HEK293 (cell line): ENCODE results near the gene SHC3.

Experiments
- CTCF ChIA-PET: fragments of 350-600 bp; formaldehyde crosslinking; extraction: SDS; loops from one replicate; lab custom pipeline; 2021; ENCODE audit warnings: antibody characterized with exemption; lab: Yijun Ruan, JAX
- POLR2A ChIA-PET: fragments of 300-600 bp; formaldehyde crosslinking; extraction: SDS; loops from one replicate; lab custom pipeline; 2020; ENCODE audit warnings: antibody characterized with exemption, inconsistent platforms; lab: Yijun Ruan, JAX
- H3K27ac ChIP-seq: fragments of 200-500 bp; sonication (Bioruptor generic); 2 replicates; pipeline ENCODE4 v1.5.1; 2014; ENCODE audit warnings: low read depth, low read length, control low read depth, inconsistent platforms; ENCODE audit errors: extremely low read depth
- H3K36me3 ChIP-seq, 2 experiments: fragments of 200-500 bp in 1 of 2; sonication (Bioruptor generic) in 1 of 2; 1 replicate in 1 of 2; 2 replicates in 1 of 2; pipeline ENCODE4 v1.5.1; 2014 to 2017; ENCODE audit warnings: inconsistent platforms in 2 of 2, low read length in 2 of 2; ENCODE audit not compliant: control insufficient read depth in 2 of 2, insufficient read depth in 1 of 2
- H3K4me1 ChIP-seq: fragments of 200-500 bp; sonication (Bioruptor generic); 2 replicates; pipeline ENCODE4 v1.5.1; 2014; ENCODE audit warnings: mild to moderate bottlenecking, low read length, inconsistent platforms; ENCODE audit not compliant: control insufficient read depth, insufficient read depth
- H3K4me3 ChIP-seq: 2 replicates; pipeline ENCODE4 v1.5.1; 2011; ENCODE audit warnings: low read depth, mild to moderate bottlenecking, control low read depth, low read length, moderate library complexity
- H3K9me3 ChIP-seq: fragments of 200-500 bp; sonication (Bioruptor generic); 2 replicates; pipeline ENCODE4 v1.5.1; 2014; ENCODE audit warnings: low read depth, low read length, inconsistent platforms; ENCODE audit not compliant: control insufficient read depth, insufficient read depth
- KLF1 ChIP-seq: fragments of 450-650 bp; formaldehyde crosslinking; IDR thresholded peaks from 2 replicates; pipeline ENCODE4 v1.5.1; 2016; ENCODE audit warnings: missing biosample characterization, missing genetic modification characterization
- OSR2 ChIP-seq: fragments of 450-650 bp; formaldehyde crosslinking; IDR thresholded peaks from 2 replicates; pipeline ENCODE4 v1.5.1; 2016; ENCODE audit warnings: missing biosample characterization, missing genetic modification characterization
- OVOL3 ChIP-seq: fragments of 450-650 bp; formaldehyde crosslinking; IDR thresholded peaks from 2 replicates; pipeline ENCODE4 v1.5.1; 2016; ENCODE audit warnings: missing biosample characterization, missing genetic modification characterization
- SCRT1 ChIP-seq: fragments of 450-650 bp; formaldehyde crosslinking; IDR thresholded peaks from 2 replicates; pipeline ENCODE4 v1.5.1; 2016; ENCODE audit warnings: missing biosample characterization, missing genetic modification characterization, borderline replicate concordance
- SP3 ChIP-seq: fragments of 450-650 bp; formaldehyde crosslinking; IDR thresholded peaks from 2 replicates; pipeline ENCODE4 v1.5.1; 2016; ENCODE audit warnings: missing biosample characterization, missing genetic modification characterization
- ZNF133 ChIP-seq: fragments of 450-650 bp; formaldehyde crosslinking; IDR thresholded peaks from 2 replicates; pipeline ENCODE4 v1.5.1; 2016; ENCODE audit warnings: missing biosample characterization, missing genetic modification characterization
- ZNF169 ChIP-seq: fragments of 450-650 bp; formaldehyde crosslinking; IDR thresholded peaks from 2 replicates; pipeline ENCODE4 v1.5.1; 2016; ENCODE audit warnings: missing biosample characterization, missing genetic modification characterization
- ZNF175 ChIP-seq: fragments of 450-650 bp; formaldehyde crosslinking; IDR thresholded peaks from 2 replicates; pipeline ENCODE4 v1.5.1; 2016; ENCODE audit warnings: missing biosample characterization, missing genetic modification characterization
- ZNF24 ChIP-seq: fragments of 450-650 bp; formaldehyde crosslinking; IDR thresholded peaks from 2 replicates; pipeline ENCODE4 v1.5.1; 2016; ENCODE audit warnings: missing biosample characterization, missing genetic modification characterization
- ZNF391 ChIP-seq: fragments of 450-650 bp; formaldehyde crosslinking; IDR thresholded peaks from 2 replicates; pipeline ENCODE4 v1.5.1; 2016; ENCODE audit warnings: low read depth, missing biosample characterization, missing genetic modification characterization, borderline replicate concordance
- ZNF394 ChIP-seq: fragments of 450-650 bp; formaldehyde crosslinking; IDR thresholded peaks from 2 replicates; pipeline ENCODE4 v1.5.1; 2016; ENCODE audit warnings: missing biosample characterization, missing genetic modification characterization, mild to moderate bottlenecking, moderate library complexity, borderline replicate concordance
- ZNF423 ChIP-seq: fragments of 450-650 bp; formaldehyde crosslinking; IDR thresholded peaks from 2 replicates; pipeline ENCODE4 v1.5.1; 2016; ENCODE audit warnings: missing biosample characterization, missing genetic modification characterization
- ZNF707 ChIP-seq: fragments of 450-650 bp; formaldehyde crosslinking; IDR thresholded peaks from 2 replicates; pipeline ENCODE4 v1.5.1; 2016; ENCODE audit warnings: missing biosample characterization, missing genetic modification characterization
- ZNF76 ChIP-seq: fragments of 450-650 bp; formaldehyde crosslinking; IDR thresholded peaks from 2 replicates; pipeline ENCODE4; 2016; ENCODE audit warnings: low read depth, missing biosample characterization, missing genetic modification characterization, borderline replicate concordance
- ZSCAN30 ChIP-seq: fragments of 450-650 bp; IDR thresholded peaks from 2 replicates; pipeline ENCODE4 v1.5.1; 2018; ENCODE audit warnings: missing biosample characterization, mild to moderate bottlenecking, missing genetic modification characterization, moderate library complexity
- TF ChIP-seq, protein P1 (sequence below): fragments of 450-650 bp; formaldehyde crosslinking; IDR thresholded peaks from 2 replicates; pipeline ENCODE4 v1.5.1; 2017; ENCODE audit warnings: missing biosample characterization, missing genetic modification characterization
- TF ChIP-seq, protein P2 (sequence below): fragments of 450-650 bp; formaldehyde crosslinking; IDR thresholded peaks from 2 replicates; pipeline ENCODE4 v1.5.1; 2016; ENCODE audit warnings: missing biosample characterization, missing genetic modification characterization

The SHC3 gene

DNA sequence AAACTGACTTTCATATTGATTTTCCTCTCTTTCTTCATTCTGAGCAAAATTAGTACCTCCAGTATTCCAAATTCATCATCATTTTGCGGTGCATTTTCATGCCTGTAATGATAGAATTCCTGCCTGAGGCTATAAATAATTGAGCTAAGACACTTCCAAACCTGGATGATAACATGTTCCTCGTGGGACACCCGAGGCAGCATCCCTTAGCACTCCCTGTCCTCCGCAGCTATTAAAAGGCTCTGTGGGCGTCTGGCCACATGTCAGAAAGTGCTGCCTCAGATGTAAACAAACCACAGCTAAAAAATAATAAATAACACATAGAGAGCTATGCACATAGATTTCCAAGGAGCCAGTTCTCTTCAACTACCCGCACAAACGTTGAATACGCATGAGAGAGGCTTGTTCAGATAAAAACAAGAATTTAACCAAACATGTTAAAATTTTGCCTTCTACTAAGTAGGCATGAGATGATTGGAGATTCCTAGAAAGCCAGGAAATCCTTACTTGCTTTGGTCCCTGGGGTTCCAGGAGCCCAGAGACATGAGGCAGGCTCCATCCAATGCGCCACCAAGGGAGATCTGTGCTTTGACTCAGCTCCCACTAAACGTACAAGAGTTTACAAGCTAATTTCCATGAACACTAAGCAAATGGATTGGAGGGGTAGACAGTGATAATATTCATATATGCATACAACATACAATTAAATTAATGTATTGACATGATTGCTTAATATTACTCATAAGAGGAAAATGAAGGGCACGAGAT is 82.7 kb downstream of the SHC3 start:
- no peaks in the 10 kb centered on the region for H3K36me3 ChIP-seq
- CTCF ChIA-PET = interaction anchor here (0.7 kb wide), 1 partner anchor 1466 kb away, joined by 6 read pairs; no protein-coding TSS in a partner anchor
- no peak overlapping the region for H3K4me3 ChIP-seq
- H3K27ac ChIP-seq = no peak overlapping the region
- H3K4me1 ChIP-seq = no peaks in the 10 kb centered on the region
- TF ChIP-seq, protein P1, sequence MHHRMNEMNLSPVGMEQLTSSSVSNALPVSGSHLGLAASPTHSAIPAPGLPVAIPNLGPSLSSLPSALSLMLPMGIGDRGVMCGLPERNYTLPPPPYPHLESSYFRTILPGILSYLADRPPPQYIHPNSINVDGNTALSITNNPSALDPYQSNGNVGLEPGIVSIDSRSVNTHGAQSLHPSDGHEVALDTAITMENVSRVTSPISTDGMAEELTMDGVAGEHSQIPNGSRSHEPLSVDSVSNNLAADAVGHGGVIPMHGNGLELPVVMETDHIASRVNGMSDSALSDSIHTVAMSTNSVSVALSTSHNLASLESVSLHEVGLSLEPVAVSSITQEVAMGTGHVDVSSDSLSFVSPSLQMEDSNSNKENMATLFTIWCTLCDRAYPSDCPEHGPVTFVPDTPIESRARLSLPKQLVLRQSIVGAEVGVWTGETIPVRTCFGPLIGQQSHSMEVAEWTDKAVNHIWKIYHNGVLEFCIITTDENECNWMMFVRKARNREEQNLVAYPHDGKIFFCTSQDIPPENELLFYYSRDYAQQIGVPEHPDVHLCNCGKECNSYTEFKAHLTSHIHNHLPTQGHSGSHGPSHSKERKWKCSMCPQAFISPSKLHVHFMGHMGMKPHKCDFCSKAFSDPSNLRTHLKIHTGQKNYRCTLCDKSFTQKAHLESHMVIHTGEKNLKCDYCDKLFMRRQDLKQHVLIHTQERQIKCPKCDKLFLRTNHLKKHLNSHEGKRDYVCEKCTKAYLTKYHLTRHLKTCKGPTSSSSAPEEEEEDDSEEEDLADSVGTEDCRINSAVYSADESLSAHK (tag by site-specific recombination) = no peak
- TF ChIP-seq SP3 (tag by site-specific recombination) (no peak), ZNF175 (tag by site-specific recombination) (no peak), KLF1 (tag by site-specific recombination) (no peak)
- no peaks in the 10 kb centered on the region for H3K9me3 ChIP-seq
- POLR2A ChIA-PET = no interaction called here

DNA sequence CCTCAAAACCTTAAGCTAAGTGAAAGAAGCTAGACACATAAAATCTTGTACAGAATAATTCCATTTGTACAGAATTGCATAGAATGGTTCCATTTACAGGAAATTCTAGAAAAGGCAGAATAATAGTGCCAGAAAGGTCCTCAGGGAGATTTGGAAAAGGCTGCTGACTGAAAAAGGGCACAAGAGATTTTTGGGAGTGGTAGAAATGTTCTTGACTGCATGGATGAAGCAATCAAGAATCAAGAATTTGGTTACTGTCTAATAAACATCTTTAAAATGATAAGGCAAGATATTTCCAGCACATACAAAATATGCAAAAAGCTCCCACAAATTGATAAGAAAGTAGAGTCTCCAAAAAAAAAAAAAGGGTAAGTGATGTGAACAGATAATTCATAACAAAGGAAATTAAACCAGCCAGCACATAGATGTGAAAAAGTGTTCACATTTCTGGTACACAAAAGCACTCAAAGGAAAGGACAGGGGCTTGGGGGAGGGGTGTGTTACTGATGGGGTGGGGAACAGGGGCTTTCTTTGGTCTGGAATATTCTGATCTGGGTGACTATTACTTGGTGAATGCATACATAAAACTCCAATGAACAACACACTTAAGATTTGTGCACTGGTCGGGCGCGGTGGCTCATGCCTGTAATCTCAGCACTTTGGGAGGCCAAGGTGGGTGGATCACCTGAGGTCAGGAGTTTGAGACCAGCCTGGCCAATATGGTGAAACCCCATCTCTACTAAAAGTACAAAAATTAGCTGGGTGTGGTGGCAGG is 85.2 kb downstream of the SHC3 start:
- H3K4me1 ChIP-seq = no peaks in the 10 kb centered on the region
- no peaks in the 10 kb centered on the region for H3K36me3 ChIP-seq
- CTCF ChIA-PET = no interaction called here
- H3K4me3 ChIP-seq = no peak overlapping the region
- no peaks in the 10 kb centered on the region for H3K9me3 ChIP-seq
- no peak for TF ChIP-seq ZNF423 (tag by site-specific recombination)
- no peak for TF ChIP-seq SCRT1 (tag by site-specific recombination)
- no peak for TF ChIP-seq ZNF707 (tag by site-specific recombination)
- no peak for TF ChIP-seq ZNF169
- TF ChIP-seq, protein P2, sequence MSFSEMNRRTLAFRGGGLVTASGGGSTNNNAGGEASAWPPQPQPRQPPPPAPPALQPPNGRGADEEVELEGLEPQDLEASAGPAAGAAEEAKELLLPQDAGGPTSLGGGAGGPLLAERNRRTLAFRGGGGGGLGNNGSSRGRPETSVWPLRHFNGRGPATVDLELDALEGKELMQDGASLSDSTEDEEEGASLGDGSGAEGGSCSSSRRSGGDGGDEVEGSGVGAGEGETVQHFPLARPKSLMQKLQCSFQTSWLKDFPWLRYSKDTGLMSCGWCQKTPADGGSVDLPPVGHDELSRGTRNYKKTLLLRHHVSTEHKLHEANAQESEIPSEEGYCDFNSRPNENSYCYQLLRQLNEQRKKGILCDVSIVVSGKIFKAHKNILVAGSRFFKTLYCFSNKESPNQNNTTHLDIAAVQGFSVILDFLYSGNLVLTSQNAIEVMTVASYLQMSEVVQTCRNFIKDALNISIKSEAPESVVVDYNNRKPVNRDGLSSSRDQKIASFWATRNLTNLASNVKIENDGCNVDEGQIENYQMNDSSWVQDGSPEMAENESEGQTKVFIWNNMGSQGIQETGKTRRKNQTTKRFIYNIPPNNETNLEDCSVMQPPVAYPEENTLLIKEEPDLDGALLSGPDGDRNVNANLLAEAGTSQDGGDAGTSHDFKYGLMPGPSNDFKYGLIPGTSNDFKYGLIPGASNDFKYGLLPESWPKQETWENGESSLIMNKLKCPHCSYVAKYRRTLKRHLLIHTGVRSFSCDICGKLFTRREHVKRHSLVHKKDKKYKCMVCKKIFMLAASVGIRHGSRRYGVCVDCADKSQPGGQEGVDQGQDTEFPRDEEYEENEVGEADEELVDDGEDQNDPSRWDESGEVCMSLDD (tag by site-specific recombination) = no peak
- TF ChIP-seq ZNF24 (tag by site-specific recombination) = no peak
- no peak for TF ChIP-seq ZSCAN30 (tag by site-specific recombination)
- TF ChIP-seq ZNF391 (tag by site-specific recombination) = no peak
- TF ChIP-seq ZNF394 (tag by site-specific recombination) = no peak
- TF ChIP-seq OSR2 (tag by site-specific recombination) = no peak
- TF ChIP-seq OVOL3 (tag by site-specific recombination) = no peak
- no peak for TF ChIP-seq ZNF133 (tag by site-specific recombination)
- no peak for TF ChIP-seq ZNF76 (tag by site-specific recombination)
- no peak overlapping the region for H3K27ac ChIP-seq
- POLR2A ChIA-PET = no interaction called here
